Activated CD8-positive, alpha-beta memory T cell treated with anti-CD3 and anti-CD28 coated beads for 48 hours (primary cell): Measurements from ENCODE around the gene LSM14B.
A peak's percentile ranks its signal among the peaks of the same experiment; 100 is the strongest.

Source experiments
- DNase-seq, 3 experiments: peaks; one replicate each; pipeline ENCODE4 v3.0.0-alpha.2; 2020; ENCODE audit warnings: low read depth in 2 of 3, low spot score in 2 of 3

LSM14B gene

GRCh38 chr20:62182469-62183425 is 60.5 kb downstream of the LSM14B start, which contains the start of gene MTG2:
MTG2 (plus strand) TSS chr20:62183028; CDS start chr20:62193421, 10,393 bp downstream.
- peak; percentile 78 to 88 (median 83) for DNase-seq

GRCh38 chr20:62183426-62184142 is 61.3 kb downstream of the LSM14B start:
- DNase-seq: no peak
